ENCODE measurements around the gene P4HB.

The P4HB gene

DNA sequence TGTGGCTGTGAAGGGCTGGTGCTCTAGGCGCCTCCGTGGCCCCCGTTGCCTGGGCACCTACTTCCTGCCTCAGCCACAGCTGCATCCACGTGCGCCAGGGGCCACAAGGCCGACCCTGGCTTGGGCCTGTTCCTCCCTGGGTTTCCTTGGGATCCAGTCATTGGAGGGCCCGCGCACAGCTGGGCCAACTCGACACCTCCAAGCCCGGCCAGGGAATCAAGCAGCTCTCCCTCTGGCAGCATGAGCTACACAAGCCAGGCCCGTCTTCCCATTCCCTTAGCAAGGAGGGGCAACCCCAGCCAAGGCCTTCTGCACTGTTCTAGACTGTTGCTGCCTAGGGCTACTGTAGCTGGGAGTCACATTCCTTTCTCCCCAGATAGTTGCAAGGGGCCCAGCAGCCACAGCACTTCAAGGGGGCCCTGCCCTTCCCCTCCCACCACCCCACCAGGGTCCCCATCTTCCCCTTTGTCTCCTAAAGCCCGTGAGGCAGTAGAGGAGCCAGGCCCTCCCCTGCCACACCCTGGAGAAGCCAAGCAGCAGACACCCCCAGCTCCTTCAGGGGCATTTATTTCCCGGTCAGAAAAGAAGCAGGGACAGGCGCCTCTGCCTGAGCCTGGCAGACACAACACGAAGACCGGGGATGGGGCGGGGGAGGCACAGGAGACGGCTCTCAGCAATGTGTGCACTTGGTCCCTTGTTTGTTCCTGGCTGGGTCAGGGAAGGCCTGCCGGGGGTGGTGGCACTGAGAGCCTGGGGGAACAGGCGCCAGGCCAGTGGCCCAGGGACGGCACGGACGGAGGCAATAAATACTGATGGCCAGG, 7.0 kb upstream of the P4HB start:
- DNase-seq: no peak

DNA sequence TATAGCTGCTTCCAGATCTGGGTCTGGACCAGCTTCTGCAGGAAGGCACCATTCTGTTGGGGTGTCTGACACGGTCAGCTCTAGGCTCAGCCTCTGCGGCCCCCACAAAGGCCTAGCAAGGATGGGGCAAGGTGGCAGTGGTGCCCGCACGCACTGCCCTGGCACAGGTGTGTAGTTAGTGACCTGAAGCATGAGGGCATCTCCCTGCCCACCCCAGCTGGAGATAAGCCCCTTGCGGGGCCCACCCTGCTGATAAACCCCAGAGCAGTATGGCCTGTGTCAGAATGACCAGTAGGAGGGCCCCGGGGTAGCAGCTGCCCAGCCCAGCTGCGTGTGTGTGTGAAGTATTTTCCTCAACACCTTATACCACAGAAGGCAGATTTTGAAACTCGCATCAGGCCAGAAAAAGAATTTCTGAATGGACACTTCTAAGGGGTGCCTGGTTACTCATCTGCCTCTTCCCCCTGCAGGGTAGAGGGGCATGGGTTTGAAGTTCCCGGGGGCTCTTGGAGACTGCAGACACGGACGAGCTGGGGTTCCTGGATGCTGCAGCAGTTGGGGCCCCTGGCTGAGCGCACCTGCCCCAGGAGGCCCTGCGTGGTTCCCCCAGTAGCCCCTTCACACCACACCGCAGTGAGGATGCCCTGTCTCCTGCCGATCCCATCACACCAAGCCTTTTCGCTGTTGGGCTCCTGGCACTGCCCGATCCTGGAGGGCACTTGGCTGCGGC, 6.3 kb upstream of the P4HB start:
- no peak for DNase-seq

DNA sequence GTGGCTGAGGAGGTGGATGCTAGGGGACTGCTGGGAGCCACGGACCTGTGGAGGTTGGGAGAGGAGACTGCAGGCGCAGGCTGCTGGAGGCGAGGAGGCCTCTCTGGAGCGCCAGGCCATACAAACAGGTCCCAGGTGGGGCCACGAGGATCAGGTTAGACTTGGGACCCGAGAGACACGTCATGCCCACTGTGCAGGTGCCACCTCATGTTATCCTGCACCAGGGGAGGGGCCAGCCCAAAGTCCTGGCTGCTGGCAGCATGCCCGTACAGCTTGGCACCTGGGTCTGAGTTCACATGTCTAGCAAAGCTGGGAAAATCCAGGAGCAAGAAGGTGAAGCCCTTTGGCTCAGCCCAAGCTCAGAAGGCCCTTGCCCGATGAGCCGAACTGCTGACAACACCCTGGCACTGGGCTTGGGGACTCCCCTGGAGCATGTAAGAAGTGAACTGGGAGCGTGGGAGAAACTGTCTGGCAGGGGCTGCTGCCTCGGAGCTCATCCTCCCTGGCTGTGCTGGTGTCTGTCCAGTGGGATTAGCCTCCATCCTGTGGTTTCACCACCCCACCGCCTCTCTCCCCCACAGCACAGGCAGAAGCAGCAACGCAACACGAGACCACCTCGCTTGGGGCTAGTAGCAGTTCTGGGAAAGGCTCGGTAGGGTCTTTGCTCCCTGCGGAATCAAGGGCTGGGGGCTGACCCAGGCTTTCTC, 5.6 kb upstream of the P4HB start:
- DNase-seq: no peak

DNA sequence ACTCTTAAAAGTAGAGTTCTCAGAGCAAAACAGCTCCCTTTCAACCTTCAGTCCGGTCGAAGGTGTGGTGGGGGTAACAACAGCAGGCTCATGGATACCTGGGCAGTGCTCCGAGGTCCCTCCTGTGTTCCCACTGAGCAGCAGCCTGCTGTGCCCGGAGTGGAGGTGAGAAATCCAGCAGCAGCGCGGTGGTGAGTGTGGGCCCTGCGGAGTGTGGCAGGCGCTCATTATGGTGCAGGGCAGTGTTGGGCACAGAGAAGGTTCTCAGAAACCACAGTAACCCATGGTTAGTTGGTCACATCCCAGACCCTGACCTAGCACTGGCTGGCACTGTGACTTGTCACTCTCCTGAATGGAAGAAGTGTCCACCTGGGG, 5.0 kb upstream of the P4HB start:
- DNase-seq: no peak

DNA sequence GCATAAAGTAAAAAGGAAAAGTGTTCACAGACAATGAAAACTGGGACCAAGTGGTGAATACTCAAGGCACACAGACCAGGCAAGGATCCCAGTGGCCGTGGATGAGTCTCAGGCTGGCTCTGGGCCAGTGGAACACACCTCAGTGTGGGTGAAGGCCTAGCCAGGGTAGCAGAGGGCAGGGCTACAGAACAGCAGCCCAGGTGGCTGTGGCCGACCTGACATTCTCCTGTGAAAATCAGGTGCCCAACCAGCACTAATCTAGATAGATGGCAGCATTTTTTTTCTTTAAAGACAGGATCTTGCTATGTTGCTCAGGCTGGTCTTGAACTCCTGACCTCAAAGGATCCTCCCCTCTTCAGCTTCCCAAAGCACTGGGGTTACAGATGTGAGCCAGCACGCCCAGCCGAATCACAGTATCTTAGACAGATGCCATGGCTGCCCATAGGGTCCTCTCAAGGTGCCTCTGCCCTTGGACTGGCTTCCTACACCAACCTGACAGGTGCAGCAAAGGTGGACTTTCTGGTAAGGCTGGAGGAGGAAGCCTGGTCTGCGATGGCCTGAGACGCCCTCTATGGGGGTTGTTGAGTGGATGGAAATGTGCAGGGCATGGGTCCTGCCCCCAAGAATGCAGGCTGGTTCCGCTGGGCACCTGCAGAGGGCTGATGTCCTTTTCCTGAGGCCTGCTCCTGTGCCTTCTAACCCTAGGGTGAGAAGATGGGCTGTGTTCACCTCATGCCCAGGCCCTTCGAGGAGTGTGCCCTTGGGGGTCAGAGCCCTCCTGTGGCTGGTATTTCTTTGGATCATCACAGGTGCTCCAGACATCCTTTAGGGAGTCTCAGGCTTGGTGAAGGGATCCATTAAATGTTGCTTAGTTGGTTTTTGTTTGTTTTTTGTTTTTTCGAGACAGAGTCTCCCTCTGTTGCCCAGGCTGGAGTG, 3.8 kb upstream of the P4HB start:
- no peak for DNase-seq

DNA sequence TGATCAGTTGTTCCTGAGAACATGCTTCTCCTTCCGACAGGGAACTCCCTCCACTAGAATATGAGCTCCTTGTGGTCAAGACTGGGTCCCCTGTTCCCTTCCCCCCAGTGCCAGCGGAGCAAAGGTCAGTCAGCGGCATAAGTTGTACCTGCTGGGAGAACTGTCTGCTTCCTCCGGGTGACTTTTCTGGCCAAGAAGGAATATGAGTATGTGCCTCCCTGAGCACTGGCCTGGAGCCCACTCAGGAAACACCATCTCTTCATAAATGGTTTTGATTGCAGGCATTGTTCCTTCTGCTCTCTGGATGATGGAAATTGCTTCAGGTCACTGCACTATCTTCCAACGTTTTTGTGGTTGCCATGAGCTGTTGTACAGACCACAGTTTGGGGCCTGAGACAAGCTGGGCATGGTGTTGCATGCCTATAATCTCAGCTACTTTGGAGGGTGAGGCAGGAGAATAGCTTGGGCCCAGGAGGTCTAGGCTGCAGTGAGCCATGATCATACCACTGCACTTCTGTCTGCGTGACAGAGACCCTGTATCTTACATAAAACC, 2.9 kb upstream of the P4HB start:
- DNase-seq: peak; percentile 45

DNA sequence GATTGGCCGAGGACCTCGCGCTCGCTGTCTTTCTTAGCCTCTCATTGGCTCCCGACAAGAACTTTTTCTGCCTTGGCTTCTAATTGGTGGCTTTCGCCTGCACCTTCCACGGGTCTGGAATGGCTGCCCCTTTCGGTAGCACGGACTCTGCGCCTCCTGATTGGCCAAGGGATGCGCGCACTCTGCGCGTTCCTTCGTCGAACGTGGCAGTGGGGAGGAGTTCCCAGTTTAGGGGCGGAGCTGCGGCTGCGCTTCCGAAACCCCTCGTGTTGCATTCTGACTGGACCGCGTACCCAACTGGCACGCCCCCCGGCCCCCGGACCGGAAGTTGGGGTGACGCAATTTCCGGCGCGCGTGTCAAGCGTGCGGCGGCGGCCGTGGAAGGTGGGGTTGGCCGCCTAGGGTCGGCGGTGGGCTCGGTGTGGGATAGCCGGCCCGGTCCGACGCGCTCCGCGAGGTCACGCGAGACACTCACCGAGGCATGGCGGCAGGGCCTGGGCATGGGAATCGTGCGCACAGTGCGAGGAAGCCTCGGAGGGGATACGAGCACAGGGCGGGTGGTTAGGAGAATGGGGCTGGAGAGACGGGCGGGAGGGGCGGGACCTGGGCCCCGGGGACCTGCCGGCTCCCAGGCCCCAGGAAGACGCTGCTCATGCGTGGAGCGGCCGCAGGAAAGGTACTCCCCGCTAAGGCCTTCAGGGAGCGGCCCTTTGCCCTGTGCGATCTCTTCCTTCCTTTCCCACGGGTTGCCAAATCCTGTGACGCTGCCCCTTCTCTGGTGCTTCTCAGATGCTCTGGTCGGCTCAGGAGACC, 627 bp upstream of the P4HB start:
- peak; percentile 99 for DNase-seq

DNA sequence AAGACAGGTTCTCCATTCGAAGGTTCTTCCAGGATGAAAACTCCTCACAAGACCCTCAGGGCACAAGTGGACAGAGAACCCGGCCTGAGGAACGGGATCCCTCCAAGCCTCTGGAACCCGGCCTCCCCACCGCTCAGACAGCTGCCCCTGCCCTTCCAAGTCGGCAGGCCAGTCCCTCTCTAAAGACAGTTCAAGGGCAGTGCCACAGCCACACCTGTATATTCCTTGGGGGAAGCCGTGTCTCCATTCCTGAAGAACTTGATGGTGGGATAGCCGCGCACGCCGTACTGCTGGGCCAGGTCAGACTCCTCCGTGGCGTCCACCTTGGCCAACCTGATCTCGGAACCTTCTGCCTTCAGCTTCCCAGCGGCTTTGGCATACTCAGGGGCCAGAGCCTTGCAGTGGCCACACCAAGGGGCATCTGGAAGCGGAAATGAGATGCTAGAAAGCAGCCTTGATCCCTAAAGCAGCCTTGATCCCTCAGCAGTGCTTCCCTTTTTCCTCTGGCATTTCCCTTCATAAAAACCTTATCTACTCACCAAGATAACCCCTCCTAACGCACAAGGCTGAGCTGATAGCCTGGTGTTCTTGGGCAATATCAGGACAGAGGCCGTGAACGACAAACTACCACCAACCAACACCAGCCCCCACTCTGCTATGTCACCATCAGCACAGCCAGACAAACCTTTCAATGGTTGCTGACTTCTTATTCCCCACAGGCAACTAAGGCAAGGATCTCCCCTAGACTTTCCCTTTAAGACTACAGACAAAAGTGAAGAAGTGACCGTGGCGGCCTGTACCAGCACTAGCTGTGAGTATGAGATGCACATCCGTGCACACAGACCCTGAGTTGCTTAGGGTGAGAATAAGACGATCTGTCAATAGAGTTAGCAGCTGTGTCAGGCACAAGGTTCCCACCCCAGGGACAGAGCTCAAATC, 1.1 kb downstream of the P4HB start:
- DNase-seq: no peak

DNA sequence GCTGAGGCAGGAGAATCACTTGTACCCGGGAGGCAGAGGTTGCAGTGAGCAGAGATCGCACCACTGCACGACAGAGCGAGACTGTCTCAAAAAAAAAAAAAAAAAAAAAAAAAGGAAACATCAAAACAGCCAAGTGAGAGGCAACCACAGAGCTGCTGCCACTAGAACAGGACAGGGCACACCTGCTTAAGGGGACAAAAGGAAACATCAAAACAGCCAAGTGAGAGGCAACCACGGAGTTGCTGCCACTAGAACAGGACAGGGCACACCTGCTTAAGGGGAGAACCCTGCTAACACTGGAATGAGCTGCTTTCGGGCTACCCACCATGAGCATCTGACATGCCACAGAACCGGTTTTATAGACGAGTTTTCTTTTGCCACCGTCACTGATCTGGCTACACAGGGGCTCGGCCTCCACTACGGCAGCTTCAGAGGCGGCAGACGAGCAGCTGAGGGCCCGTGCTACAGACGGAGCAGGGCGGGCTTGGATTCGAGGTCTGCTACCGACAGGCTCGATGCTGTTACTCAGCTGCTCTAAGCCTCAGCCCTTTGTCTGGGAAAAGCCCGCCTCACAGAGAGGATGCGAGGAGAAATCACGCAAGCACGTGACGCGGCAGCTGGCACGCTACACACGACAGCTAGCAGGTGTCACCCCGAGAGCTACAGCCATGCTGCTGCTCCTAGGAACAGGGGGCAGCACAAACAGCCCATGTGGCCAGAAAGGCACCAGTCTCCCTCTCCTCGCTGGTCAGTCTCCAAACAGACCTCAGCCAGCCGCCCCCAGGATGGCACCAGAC, 2.0 kb downstream of the P4HB start:
- no peak for DNase-seq

DNA sequence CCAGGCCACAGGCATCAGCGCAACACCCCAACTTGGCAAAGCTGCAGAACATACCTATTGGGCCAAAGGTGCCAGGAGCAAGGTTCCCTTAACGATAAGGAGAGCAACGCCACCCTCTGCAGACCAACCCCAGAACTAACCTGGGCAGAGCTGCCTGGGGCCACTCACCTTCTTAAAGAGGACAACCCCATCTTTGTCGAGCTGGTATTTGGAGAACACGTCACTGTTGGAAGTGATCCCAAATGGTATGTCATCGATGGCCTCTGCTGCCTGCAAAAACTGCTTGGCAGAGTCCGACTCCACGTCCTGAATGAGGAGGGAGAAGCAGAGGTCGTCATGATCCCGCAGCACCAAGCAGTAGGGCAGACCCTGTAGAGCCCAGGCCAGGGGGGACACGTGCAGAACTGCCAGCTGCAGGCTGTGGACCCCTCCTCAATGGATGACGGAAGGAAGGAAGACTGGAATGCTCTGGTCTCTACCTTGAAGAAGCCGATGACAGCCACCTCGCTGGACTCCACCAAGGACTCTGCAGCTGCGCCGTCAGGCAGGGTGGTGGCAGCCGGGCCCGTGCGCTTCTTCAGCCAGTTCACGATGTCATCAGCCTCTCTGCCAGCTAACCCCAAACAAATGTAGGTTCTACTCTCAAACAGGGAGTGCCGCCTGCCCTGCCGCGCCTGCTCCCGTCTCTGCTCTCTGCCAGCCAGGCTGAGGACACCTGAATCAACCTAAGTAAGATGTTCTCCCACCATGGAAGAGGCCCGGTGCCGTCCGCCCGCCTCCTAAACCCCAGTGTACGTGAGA, 5.2 kb downstream of the P4HB start:
- no peak for DNase-seq

DNA sequence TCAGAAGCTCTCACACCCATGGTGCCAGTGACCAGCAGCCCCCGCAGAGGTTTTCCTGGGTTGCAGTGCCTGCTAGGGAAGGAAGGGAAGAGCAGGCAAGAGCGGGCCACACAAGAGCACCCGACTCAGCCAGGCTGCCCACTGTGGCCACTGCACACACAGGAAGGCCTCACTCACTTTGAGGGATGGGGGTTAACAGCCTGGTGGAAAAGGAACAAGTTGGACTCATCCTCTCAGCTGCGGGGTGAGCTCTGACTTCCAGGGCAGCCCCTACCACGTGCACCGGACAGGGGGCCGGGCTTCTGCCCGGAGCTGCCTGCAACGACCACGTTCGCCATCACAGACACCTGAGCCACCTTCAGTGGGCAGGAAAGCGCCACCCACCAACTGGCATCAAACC, 8.1 kb downstream of the P4HB start:
- no peak for DNase-seq

DNA sequence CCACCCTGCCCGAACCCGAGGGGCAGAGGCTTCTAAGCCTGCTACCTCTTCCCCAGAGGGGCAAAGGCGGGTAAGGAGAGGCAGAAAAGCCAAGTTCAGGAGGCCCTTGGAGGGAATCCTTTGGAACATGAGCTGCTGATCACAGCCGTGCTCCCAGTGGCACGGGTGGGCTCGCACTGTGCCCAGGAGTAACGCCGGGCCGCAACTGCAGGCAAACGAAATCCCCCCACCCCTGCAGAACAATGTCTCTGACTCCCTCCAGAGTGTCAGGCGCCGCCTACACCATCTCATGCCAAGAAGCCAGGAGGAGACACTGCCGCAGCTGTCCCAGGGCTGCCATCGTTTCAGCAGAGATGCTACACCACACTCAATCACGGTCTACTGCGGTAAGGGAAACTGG, 8.9 kb downstream of the P4HB start:
- no peak for DNase-seq

DNA sequence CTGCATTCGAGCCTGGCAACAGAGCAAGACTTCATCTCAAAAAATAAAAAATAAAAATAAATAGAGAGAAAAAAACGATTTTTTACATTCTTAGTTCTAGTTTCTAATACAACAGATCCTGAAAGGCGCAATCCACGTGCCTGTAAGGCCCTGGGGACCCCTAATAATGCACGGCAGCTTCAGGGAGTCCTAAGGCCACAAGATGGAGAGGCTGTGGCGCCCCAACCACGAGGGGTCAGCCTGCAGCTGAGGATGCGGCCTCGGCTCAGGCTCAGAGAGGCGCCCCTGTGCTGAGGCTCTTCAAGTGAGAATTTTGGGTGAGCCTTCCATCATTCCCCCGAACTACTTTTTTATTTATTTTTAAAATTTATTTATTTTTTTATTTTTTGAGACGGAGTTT, 10.9 kb downstream of the P4HB start:
- no peak for DNase-seq

DNA sequence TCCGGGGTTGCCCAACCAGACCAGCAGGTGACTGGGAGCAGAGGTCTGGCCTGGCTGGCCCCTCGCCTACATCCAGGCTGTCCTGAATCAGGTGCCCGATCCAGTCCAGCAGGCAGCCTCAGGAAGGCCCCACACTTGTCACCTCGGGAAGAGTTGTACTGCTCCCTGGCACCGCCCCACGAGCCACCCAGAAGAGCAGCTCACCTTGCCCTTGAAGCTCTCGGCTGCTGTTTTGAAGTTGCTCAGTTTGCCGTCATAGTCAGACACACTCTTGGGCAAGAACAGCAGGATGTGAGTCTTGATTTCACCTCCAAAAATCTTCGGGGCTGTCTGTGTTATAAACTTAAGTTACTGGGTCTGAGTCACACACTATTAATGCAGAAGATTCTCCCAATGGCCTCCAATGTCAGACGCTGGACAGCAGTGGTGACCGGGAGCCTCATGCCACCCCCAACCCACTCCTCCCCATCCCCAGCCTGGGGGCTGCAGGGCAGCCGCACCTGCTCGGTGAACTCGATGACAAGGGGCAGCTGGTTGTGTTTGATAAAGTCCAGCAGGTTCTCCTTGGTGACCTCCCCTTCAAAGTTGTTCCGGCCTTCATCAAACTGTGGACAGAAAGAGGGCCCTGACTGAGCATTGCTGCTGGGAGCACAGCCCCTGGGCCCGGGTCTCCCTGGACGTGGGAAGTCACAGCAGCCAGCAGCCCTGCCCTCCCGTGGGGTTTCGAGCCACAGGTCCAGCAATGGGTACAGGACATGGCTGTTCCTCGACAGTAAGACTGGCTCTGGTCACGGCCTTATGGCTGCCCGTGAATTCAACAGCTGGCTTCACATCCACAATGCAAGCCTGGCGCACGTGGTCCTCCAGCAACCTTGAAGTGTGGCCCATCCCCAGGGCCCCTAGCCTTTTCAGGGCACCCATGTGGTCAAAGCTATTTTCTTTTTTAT, 13.3 kb downstream of the P4HB start:
- no peak for DNase-seq

DNA sequence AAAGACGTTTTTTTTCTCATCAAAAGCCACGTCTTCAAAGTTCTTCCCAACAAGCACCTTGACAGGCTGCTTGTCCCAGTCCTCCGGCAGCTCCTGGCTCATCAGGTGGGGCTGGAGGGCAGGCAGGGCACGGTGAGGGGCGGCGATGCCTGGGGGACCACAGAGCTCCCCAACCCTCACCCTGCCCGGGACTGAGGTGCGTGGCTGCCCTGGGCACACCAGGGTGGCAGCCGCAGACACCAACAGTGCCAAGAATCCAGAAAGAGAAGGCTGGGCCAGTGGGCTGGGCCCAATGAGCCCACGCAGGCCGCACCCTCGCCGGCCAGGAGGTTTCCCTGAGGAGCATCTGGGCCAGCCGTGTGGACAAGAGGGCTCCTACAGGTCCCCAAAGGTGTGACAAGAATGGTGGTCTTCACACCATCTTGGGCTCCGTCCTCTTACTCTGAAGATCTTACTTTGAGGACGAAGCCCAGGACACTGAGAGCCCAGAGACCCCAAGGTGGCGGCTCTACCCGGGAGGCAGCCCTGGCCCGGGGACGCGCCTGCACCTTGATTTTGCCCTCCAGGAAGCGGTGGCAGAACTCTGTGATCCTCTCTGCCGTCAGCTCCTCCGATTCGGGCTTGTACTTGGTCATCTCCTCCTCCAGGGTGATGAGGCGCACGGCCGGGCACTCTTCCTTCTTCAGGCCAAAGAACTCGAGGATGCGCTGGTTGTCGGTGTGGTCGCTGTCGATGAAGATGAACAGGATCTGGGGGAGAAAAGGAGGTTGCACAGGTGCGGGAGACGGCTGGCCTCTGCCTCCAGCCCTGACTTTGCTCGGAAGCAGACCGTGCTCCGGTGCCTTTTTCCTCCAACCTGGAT, 14.2 kb downstream of the P4HB start:
- DNase-seq: no peak

DNA sequence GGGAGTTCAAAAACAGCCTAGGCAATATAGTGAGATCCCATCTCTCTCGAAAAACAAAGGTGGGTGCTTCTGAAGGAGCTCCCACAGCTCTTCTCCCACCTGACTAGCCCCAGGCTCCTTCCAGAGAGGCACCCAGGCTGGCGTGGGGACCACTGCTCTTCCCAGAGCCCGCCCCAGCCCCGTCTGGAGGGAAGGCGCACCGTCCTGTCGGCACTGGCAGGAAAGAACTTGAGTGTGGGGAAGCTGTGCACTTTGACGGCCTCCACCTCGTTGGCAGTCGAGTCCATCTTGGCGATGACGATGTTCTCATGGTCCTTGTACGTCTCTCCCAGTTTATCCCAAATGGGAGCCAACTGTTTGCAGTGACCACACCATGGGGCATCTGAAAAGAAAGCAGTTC, 15.0 kb downstream of the P4HB start:
- DNase-seq: no peak

Data from NCI-H2227 treated with DMSO at 0.1 percent for 48 hours (cell line).